Transverse colon (tissue), 4 donors: ENCODE measurements around the gene ZFPM1.

Experiments used
- EP300 ChIP-seq: sonication (generic); formaldehyde crosslinking; IDR thresholded peaks from one replicate; pipeline ENCODE4 v1.6.1; 2017; ENCODE audit warnings: antibody characterized with exemption, low read depth
- POLR2AphosphoS5 ChIP-seq, 3 donors: sonication (generic); formaldehyde crosslinking; IDR thresholded peaks; one replicate each; pipeline ENCODE4 v1.6.1; 2016; ENCODE audit warnings: antibody characterized with exemption in 3 of 3
- TF ChIP-seq, protein P1 (sequence below), 5 experiments: fragments of 200-600 bp in 3 of 5; fragments of 450-650 bp in 2 of 5; sonication (generic) in 3 of 5; IDR thresholded peaks; 1 replicate in 2 of 5; 2 replicates in 3 of 5; pipeline ENCODE4 v1.5.1; 2016 to 2017; ENCODE audit warnings: antibody characterized with exemption in 5 of 5, inconsistent platforms in 3 of 5, mild to moderate bottlenecking in 2 of 5, moderate library complexity in 1 of 5

DNA sequence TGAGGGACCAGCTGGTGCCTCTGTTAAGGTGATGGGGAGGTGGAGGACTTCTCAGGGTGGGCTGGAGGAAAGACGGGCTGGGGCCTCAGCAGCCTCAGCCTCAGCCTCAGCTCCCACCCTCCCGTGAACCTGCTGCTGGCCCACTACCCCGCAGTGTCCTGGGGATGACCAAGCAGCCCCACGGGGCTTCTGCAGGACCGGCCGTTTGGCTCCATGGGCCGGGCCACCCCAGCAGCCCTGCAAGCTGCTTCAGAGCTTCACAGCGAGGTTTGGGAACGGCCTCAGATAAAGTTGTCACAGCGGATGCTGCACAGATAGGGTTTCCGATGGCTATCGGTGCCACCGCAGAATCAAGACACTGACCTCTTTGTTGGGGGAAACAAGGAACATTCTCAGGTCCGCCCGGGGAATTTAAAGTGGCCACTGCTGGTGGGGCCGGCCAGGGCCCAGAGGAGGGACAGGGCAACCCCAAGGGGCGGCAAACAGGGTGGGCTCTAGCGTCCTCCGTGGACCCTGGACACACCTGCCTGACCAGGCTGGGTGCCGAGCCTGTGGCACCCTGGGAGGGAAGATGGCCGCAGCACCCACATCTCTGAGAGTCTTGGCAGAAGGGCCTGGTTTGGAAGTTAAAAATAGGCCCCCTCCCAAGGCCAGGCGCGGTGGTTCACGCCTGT is 69.3 kb downstream of the ZFPM1 start:
- TF ChIP-seq, protein P1, sequence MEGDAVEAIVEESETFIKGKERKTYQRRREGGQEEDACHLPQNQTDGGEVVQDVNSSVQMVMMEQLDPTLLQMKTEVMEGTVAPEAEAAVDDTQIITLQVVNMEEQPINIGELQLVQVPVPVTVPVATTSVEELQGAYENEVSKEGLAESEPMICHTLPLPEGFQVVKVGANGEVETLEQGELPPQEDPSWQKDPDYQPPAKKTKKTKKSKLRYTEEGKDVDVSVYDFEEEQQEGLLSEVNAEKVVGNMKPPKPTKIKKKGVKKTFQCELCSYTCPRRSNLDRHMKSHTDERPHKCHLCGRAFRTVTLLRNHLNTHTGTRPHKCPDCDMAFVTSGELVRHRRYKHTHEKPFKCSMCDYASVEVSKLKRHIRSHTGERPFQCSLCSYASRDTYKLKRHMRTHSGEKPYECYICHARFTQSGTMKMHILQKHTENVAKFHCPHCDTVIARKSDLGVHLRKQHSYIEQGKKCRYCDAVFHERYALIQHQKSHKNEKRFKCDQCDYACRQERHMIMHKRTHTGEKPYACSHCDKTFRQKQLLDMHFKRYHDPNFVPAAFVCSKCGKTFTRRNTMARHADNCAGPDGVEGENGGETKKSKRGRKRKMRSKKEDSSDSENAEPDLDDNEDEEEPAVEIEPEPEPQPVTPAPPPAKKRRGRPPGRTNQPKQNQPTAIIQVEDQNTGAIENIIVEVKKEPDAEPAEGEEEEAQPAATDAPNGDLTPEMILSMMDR (IDR thresholded peaks at IDR 0.05): no peak
- TF ChIP-seq POLR2AphosphoS5 (IDR thresholded peaks at IDR 0.05): no peak
- no peak for TF ChIP-seq EP300
